ENCODE data around the gene MYMX.
"Not testable (repeated sequence)": the region's sequence is repeated elsewhere in the genome, so short reads cannot be mapped to it uniquely, and the experiment has no call there.

Gene MYMX

DNA sequence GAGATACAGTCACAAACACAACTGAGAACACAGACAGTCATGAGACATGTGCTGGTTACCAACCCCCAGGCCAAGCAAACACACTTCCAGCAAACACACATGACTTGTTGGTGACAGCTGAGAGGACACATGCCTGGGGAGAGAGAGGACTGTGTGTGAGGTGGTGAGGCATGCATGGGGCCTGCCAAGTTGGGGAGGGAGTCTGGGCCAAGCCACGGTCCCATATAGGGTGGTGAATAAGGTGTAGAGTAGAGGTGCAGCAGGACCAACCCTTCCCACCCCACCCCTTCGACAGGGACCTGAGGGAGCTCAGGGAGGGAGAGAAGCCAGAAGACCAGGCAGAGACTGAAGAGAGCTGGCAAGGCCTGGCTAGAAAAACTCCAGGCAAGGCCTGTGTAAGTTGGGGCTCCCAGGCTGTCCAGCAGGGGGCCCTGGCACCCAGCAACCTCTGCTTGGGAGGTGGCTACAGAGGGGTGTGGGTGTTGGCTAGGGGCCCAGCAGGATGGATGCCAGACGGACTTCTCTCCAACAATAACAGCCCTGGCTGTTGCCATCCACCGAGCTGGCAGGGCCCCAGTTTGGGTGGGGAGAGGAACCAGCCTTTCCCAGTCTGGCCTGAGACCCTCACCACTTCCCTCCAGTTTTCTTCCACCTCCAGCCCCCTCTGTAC, 4.7 kb downstream of the MYMX start:
- FAIRE-seq: no peak

DNA sequence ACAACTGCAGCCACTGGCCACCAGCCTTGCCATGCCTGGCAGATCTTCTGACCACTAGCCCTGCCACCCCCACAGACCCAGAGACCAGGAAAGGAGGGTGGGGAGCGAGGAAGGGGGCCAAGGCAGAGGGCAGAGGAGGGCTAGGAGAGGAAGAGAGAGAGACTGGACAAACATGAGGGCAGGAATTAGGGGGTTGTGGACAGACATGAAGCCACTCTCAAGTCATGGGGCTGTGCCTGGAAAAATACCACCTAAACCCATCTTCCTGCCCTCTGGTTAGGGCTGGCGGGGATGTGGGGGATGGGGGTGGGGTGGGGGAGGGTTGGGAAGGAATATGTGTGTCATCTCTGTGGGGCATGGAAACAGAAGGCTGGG, 5.2 kb downstream of the MYMX start:
- FAIRE-seq: no peak

DNA sequence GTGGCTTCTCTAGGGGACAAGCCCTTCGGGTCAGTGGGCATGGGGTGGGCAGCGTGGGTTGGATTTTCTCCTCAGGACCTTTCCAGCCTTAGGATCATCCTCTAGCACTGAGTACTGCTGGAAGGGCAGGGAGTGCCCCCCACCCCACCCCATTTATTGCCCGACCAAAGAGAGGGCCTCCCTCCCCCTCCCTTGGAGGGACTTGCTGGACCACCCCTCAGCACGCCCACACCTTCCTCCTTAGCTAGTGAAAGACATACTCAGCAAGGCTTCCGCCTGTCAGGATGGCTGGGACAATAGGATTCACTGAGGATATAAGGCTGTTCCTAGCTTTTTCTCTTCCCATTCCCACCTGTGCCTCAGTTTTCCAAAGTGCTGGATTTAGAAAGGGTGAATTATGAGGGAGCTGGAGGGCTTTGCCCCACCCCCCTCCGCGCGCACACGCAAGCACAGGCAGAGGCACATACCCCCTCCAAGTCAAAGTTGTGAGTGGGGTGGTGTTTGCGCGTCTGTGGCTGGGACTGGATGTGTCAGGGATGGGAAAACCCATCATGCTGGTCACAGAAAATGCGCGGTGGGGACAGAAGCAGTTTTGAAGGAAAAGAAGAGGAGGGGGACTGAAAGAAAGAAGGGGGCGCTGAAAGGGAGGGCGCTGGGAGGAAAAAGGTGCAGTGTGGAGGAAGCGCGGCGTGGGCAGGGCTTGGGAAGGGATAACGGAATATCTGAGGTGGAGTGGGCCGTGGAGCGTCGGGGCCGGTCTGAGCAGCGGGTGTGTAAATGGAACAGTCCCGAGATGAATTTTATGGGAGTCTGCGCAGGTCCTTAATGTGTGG, 6.0 kb downstream of the MYMX start:
- no peak for FAIRE-seq

DNA sequence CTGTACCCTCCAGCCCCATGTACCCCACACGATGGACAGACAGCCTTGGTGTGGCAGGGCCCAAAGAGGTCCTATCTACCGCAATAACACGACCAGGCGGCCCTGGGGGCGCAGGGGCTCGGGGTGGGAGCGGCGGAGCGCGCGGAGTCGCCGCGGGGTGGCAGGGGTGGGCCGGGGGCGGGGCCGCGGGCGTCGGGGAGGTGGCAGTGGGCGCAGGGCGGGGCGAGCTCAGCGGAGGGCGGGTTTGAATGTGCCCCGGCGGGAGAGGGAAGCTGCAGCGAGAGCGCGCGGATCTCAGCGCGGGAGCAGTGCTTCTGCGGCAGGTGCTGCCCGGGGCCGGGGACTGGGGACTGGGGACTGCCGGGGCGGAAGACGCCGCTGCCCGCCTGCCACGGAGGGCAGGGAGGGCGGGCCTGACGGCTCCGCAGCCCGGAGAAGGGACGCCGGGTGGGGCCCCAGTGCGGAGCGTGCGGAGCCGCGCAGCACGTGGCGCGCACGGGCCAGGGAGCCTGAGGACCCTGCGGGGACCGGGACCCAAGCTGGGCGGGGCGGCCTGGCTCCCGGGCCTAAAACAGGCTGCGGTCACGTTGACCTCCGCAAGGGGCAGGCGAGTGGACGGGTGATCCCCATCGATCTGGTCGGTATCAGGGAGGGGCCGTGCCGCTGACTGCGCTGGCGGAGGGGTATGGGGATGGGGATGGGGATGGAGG, 6.7 kb downstream of the MYMX start, which contains the start of gene SLC29A1:
SLC29A1 (plus strand) TSS at position 277 of the 710 bp plus-strand sequence. CDS start 3,719 bp downstream, outside the sequence.
- FAIRE-seq: no peak

DNA sequence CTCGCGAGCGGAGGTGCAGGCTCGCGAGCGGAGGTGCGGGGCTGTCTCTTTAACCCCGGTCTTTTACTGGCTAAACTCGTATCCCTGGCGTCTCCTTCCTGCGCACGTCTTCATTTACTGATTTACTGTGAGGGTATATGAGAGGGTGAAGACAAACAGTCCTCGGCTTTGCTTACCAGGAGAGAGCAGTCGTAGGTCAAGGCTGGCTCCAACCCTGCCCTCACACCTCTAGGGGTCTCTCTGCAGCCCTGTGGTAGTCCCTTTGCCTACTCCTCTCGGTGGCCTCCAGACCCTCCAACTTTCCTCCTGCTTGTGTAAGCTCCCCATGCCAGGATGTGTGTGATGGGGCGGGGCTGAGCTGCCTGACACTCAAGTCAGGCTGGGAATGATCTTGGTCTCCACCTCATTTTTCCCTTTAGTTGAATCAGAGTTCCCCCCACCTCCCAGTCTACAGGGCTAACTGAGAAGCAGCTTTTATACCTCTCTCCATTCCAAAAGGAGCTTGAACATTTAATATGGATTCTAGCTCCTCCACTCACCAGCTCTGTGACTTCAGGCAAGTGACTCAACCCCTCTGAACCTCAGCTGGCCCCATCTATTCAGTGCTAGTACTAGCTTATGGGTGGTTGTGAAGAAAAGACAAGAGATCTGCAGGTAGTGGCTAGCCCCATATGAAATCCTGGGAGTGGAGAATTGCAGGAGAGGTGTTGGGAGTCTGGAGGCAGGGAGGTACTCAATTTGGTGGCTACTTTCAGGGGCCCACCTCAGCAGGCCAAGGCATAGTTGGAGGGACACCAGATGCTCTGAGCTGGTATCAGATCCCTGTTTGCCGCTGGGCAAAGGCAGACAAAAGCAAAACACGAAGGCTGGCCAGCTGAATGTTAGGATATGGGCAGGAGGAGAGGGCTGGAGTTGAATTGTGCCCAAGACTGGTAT, 7.6 kb downstream of the MYMX start:
- no peak for FAIRE-seq

DNA sequence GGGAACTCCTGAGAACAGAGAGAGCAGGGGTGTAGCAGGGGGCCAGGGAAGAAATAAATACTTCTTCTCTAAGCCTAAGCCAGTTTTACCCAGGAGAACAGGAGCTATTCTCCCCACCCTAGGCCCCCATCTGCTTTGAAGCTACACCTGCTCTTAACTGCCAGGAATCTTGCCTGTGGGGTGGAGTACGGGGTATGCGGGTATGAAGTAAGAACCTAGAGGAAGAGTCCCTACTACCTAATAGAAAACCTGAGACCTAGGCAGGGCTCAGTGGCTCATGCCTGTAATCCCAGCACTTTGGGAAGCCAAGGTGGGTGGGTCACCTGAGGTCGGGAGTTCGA, 8.2 kb downstream of the MYMX start:
- FAIRE-seq: no peak

DNA sequence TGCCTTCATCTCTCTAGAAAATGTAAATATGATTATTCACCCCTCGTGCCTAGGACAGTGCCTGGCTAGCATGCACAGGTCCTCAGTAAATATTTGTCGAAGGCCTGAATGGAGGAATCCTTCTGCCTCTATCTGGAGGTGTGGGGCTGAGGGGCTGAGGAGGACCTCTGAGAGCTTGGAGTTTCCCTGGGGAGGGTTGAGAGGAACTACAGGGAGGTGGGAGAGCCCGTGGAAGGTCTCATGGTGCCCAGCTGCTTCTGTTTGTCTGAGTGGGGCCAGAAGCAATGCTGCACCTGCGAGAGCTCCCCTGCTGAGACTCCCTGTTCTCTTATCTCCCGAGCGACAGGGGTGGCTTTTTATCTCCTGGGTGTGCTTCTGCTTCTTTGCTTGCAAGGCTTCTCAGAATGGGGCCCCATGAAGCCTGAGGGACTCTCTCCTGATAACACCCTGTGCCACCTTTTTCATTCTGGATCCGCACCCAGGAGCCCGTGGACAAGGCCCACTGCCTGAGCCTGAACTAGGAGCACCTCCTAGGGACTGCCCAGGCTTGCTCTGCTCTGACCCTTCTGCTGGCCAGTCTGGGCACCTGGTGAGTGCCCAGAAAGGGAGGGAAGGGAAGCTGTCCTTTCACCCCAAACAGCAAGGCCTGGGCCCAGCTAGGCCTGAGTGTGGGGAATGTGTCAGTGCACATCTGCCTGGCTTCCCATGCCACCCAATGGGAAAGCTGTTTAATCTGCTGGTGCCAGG, 9.0 kb downstream of the MYMX start:
- FAIRE-seq: no peak

DNA sequence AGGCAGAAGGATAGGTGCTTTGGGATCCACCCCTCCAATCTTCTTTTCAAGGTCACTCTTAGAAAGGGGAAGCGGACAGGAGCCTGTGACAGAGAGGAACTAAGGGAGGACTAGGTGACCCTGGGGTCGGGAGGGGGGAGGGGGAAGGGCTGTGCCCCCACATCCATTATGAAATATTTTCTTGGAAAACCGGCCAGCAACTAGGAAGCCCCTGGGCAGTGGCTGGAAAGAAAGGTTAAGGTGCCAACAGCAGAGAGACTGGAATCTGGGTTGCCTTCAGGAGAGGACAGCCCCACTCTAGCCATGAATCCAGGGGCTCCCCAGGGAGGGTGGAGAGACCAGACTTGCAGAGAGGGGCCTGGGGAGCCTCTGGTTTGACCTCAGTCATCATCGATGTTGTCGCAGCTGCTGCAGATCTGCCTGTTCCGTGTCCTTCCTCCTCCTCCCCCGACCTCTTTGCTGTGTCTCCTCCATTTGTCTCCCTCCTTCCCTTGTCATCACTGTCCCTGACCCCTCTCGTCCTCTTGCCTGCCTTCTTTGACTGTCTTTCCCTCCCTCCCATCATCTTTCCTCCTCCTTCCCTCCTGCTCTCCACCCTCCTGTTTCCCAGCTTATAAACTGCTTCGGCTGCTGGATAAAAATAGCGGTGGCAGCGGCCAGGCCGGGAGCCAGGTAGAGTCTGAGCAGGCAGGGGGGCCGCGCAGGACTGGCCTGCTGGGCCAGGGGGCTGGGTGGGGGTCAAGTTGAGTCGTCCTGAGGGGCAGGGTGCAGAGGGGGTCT, 9.8 kb downstream of the MYMX start:
- no peak for FAIRE-seq

DNA sequence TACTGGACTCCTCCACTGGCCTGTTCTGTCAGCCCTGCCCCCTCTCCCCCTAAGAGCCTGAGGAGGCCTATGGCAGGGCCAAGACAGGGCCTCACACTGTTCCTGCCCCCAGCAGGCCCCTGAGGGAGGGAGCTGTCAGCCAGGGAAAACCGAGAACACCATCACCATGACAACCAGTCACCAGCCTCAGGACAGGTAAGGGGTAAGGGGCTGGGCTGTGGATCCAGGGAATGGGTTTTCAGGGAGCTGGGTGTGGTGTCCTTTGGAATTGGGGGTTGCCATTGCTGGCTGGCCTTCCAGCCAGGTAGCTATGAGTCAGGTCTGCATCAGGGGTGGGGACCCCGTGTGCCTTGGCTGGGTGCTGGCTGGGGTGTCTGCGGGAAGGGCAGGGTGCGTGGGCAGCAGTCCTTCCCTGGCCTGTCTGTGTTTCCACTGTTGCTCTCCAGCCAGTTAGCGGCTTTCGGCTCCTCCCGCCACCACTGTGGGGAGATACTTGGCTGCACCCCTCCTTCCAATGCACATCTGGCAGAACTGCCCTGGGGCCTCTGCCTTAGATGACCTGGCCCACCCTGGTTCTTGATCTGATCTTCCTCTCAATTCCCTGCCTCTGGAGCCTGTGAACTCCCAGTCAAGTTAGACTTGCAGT, 10.5 kb downstream of the MYMX start:
- no peak for FAIRE-seq

DNA sequence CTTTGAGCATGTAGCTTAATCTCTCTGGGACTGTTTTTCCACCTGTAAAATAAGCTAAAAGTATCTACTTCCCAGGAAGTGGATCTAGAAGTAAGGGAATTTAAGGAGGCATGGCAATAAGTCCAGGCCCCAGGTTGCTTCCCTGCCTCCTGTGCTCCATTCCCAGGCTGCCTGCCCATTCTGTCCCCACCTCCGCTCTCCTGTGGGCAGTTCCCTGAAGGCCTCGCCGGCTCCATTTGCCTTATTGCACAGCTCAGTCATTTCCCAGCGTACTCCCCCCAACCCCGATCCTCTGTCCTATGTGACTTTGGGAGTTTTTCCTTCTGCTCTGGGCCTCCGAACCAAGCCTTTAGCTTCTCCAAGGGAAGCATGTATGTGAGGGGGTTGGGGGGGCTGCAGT, 11.3 kb downstream of the MYMX start:
- FAIRE-seq: no peak

DNA sequence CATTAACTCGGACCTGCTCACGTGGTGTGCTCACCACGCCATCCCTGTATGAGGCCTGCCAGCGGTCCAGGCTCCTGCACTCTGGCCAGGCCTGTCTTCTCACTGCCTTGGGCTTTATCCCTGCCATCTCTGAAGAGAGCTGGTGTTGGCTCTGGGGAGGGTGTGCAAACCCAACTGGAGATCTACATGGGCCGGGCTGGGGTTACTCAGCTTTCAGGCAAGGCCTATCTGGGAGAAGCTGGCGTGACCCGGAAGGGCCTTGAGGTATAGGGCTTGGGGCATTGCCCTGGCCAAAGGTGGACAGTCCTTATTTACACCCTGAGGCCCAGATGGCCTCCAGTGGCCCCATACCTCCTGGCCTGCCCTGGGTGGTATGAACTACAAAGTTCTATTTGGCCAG, 11.7 kb downstream of the MYMX start:
- no peak for FAIRE-seq

DNA sequence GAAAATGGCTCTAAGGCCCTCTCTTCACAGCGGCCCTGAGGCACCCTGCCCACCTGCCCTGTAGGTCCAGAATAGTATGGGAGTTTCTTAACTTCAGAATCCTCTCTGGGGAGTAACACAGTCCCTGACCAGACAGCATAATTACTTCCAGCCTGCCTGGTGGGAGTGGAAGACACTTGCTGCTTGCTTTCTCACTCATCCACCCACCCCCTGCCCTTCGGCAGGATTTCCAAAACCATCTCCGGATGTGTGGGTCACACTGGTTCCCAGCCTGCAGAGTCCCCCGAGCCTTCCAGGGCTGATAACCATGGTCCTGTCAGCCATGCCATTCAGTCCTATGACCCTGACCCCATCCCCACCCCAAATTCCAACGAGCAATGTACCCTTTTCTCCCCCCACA, 12.1 kb downstream of the MYMX start:
- FAIRE-seq: no peak

DNA sequence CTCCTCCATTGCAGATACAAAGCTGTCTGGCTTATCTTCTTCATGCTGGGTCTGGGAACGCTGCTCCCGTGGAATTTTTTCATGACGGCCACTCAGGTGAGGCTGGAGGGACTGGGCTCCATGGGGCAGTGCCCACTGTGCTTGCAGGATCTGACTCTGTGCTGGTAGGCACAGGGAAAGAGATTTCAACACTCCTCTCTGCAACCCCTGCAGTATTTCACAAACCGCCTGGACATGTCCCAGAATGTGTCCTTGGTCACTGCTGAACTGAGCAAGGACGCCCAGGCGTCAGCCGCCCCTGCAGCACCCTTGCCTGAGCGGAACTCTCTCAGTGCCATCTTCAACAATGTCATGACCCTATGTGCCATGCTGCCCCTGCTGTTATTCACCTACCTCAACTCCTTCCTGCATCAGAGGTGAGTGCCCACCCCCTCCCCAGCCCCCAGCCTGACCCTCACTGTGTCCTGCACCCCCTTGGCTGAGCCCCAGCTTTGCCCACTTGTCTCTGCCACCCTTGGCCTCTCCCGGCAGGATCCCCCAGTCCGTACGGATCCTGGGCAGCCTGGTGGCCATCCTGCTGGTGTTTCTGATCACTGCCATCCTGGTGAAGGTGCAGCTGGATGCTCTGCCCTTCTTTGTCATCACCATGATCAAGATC, 12.8 kb downstream of the MYMX start:
- no peak for FAIRE-seq

DNA sequence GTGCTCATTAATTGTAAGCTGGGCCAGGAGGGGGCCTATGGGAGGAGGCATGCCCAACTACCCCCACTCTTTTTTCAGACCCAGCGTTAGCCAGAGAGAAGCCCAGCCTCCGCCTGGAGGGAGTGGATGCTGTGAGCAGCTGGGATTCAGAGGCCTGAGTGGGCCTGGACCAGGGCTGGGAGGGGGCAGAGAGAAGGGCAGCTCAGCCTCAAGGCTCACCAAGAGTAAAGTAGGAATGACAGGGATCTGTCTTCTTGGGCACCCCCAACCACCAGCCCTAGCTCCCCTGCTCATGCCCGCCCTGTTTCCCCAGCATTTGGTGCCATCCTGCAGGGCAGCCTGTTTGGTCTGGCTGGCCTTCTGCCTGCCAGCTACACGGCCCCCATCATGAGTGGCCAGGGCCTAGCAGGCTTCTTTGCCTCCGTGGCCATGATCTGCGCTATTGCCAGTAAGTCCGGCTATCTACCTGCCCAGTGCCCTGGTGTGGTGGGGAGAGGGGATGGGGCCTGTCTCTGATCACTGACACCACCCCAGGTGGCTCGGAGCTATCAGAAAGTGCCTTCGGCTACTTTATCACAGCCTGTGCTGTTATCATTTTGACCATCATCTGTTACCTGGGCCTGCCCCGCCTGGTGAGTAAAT, 13.4 kb downstream of the MYMX start:
- FAIRE-seq: no peak

DNA sequence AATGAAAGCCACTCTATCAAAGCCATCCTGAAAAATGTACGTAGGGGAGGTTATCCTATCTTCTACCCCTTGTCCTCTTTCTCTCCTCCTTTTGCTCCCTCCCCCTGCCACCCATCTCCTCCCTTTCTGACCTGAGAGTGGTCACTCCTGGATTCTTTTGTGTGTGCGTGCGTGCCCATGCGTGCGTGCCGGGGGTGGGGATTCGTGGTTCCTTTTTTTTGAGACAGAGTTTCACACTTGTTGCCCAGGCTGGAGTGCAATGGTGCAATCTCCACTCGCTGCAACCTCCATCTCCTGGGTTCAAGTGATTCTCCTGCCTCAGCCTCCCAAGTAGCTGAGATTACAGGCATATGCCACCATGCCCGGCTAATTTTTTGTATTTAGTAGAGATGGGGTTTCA, 14.7 kb downstream of the MYMX start:
- not testable (repeated sequence) for FAIRE-seq

DNA sequence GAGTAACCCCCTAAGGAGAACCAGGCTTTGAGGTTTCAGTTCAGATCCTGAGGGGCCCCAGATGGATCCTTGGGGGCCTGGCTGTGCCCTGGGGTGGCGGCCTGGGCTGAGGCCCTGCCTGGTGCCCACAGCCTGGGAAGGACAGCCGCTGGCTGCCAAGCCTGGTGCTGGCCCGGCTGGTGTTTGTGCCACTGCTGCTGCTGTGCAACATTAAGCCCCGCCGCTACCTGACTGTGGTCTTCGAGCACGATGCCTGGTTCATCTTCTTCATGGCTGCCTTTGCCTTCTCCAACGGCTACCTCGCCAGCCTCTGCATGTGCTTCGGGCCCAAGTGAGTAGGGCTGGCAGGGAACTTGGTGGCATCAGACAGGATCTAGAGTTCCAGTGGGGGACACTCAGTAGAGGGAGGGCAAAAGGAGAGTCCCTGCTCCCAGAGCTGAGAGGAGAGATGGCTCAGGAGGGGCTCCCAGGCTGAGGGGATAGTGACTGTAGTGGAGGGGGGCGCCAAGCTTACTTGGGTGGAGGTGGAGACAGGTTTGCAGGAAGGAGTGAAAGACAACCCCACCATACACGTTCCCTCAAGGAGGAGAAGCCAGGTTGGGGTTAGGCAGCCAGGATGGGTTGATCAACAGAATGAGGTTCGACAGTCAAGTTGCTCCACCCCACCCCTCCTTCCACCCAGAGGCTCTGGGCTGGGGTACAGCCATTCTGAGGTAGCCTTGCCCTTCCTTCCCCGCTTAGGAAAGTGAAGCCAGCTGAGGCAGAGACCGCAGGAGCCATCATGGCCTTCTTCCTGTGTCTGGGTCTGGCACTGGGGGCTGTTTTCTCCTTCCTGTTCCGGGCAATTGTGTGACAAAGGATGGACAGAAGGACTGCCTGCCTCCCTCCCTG, 16.2 kb downstream of the MYMX start:
- no peak for FAIRE-seq

DNA sequence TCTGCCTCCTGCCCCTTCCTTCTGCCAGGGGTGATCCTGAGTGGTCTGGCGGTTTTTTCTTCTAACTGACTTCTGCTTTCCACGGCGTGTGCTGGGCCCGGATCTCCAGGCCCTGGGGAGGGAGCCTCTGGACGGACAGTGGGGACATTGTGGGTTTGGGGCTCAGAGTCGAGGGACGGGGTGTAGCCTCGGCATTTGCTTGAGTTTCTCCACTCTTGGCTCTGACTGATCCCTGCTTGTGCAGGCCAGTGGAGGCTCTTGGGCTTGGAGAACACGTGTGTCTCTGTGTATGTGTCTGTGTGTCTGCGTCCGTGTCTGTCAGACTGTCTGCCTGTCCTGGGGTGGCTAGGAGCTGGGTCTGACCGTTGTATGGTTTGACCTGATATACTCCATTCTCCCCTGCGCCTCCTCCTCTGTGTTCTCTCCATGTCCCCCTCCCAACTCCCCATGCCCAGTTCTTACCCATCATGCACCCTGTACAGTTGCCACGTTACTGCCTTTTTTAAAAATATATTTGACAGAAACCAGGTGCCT, 16.9 kb downstream of the MYMX start:
- no peak for FAIRE-seq
